HG02884 (cell line): ENCODE data around the gene CD99L2.
A peak's percentile ranks its signal among the peaks of the same experiment; 100 is the strongest.
"Not testable (repeated sequence)": the region's sequence is repeated elsewhere in the genome, so short reads cannot be mapped to it uniquely, and the experiment has no call there.

Experiments
- ATAC-seq: cut with Tn5 transposase; IDR thresholded peaks from one replicate; pipeline ENCODE4 v1.9.1; 2021; ENCODE audit warnings: mild to moderate bottlenecking, moderate library complexity; ENCODE audit not compliant: unreplicated experiment

CD99L2 gene

DNA sequence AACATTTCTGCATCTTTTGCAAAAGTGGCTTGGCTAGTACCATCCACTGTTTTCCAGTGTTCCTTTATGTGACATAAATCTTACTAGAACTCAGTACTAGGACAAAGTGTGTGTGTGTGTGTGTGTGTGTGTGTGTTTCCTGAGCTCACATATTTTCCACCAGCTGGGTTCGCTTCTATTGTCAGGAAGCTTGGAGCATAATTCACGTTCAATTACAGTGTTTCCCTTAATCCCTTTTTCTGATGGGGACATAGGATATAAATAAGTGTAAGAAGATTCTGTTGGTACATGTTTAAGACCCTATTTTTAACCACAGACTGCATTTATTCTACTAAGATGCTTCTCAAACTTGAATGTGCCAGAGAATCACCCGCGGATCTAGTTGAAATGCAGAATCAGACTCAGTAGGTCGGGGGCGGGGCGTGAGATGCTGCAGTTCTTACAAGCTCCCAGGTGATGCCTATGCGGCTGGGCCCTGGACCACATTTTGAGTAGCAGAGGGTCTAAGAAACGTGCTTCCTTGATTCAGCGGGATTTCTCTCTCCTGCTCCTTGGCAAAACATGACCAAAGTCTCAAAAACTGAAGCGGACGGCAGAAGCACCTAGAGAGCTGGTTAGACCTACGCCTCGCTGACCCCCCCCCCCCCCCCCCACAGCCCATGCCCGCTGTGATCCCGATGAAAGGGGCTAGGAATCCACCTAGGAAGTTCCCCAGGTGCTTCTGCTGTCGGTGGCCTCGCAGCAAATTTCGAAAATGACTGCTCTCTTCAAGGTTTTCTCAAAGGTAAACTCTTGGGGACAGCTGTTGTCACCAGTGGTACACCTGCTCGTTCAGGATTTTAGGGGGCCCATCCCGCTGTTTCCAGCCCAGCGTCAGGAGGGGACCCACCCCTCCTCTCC, 797 bp downstream of the CD99L2 start:
- peak; percentile 1 for ATAC-seq

- no peak for ATAC-seq
Measured at GRCh38 chrX:150896632-150897031, 1.8 kb downstream of the CD99L2 start.

DNA sequence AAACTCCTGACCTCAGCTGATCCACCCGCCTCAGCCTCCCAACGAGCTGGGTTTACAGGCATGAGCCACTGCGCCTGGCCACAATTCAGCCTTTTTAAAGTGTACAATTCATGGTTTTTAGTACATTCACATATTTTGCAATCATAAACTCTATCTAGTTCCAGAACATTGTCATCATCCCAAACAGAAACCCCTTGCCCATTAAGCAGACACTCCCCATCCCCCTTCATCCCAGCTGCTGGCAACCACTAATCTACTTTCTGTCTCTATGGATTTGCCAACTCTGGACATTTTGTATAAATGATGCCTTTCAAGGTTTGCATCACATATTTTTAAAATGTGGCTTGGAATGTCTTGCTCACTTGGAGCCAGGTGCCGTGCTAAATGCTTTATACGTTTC, 4.5 kb downstream of the CD99L2 start:
- ATAC-seq, result no peak

DNA sequence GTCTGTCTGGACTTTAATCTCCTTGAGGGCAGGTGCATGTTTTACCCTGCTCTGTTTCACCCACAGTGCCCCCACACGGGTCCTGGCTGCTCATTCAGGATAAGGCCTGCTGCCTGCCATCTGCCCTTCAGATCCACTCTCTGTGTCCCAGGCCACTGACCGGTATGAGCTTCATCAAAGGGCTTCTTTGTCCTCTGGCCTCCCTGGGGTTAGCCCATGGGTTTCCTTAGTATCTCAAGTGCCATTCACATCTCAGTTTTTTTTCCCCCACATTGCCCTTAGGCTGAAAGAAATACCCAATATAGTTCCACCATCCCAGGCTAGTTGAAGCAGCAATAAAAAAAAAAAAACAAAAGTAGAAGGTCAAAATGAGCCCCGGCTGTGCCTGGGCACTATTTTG, 9.3 kb downstream of the CD99L2 start:
- no peak for ATAC-seq

- ATAC-seq, result no peak
Measured at GRCh38 chrX:150887906-150888465, 10.5 kb downstream of the CD99L2 start.

DNA sequence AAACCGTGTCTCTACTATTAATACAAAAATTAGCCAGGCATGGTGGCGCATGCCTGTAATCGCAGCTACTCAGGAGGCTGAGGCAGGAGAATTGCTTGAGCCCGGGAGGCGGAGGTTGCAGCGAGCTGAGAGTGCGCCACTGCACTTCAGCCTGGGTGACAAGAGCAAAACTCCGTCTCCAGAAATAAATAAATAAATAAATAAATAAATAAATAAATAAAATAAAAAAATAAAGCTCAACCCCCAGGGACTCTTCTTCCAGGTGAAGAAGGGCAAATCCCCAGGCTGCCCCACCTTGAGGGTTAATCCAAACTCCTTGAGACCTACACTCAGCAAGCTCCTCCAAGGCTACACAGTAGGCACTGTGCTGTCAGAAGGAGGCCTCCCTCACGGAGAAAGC, 11.2 kb downstream of the CD99L2 start:
- not testable (repeated sequence) for ATAC-seq

DNA sequence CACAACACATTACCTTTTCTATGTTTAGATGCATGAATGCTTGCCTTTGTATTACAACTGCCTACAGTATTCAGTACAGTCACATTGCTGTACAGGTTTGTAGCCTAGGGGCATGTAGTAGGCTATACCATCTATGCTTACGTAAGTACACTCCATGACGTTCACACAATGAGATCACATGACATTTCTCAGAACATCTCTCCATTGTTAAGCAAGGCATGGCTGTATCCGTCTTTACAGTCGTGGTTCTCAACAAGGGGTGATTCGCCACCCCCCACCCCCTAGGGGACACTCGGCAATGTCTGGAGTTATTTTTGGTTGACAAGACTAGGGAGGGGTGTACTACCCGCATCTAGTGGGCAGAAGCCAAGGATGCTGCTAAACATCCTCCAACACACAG, 12.1 kb downstream of the CD99L2 start:
- ATAC-seq, result no peak

DNA sequence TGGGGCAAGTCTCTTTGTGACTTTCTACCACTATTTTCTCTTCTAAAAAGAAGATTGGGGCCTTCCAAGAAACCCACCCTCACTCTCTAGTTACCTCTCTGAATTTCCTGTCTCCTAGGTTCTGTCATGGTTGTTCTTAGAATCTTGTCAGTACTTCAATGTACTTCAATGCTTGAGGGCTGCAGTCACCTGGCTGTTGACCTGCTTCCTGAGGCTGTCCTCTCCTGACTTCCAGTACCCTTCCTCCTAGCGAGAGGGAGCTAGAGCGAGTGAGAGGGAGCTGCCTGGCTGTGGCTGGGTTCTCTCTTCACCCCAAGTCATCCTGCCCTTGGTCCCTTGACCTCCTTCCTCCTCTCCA, 17.7 kb downstream of the CD99L2 start:
- ATAC-seq, result no peak

DNA sequence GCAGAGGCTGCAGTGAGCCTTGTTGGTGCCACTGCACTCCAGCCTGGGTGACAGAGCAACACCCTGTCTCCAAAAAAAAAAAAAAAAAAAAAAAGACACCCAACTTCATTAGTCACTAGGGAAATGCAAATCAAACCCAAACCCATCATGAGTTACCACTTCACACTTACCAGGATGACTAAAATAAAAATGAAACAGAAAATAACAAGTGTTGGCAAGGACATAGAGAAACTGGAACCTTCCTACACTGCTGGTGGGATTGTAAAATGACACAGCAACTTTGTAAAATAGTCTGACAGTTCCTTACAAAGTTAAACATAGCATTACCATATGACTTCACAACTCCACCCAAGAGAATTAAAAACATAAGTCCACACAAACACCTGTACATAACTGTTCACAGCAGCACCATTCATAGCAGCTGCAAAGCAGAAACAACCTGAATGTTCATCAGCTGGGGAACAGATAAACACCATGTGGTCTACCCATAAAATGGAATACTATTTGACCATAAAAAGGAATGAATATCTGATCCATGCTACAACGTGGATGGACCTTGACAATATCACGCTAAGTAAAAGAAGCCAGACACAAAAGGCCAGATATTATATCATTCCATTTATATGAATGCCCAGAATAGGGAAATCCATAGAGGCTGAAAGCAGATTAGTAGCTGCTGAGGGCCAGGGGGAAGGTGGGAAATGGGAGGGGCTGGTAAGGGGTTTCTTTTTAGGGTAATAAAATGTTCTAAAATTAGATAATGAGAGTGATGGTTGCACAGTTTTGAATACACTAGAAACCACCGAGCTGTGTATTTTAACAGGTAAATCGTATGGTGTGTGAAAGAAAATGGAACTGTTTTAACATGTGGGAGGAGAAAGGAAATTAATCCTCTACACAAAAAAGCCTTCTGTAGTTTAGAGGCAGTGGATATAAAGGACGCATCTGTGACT, 18.3 kb downstream of the CD99L2 start:
- ATAC-seq, result peak; percentile 80

DNA sequence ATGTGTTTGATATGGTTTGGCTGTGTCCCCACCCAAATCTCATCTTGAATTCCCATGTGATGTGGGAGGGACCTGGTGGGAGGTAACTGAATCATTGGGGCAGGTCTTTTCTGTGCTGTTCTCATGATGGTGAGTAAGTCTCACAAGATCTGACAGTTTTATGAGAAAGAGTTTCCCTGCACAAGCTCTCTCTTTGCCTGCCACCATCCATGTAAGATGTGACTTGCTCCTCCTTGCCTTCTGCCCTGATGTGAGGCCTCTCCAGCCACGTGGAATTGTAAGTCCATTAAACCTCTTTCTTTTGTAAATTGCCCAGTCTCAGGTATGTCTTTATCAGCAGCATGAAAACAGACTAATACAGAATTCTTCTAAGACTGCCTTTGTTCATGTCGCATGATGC, 22.8 kb downstream of the CD99L2 start:
- ATAC-seq, result not testable (repeated sequence)

- no peak for ATAC-seq
Measured at GRCh38 chrX:150874448-150874847, 24.0 kb downstream of the CD99L2 start.

- ATAC-seq, result peak; percentile 64
Measured at GRCh38 chrX:150873616-150874015, 24.9 kb downstream of the CD99L2 start.

GRCh38 chrX:150872773-150873336, 25.6 kb downstream of the CD99L2 start:
- no peak for ATAC-seq

DNA sequence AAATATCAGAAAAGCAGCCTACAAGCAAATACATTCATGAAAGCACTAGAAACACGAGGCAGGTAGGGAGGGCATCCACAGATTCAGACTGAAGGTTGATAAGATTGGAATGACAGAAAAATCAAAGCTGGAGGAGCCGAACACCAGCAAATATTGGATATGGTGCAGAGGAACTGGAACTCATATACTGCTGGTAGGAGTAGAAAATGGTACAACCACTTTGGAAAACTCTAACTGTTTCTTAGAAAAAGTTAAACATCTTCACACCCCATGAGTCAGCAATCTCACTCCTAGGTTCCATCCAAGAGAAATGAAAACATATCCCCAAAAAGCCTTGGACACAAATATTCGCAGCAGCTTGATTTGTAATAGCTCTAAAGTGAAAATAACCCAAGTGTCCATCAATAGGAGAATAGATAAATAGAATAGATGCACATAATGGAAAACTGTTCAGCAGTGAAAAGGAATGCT, 27.1 kb downstream of the CD99L2 start:
- no peak for ATAC-seq

DNA sequence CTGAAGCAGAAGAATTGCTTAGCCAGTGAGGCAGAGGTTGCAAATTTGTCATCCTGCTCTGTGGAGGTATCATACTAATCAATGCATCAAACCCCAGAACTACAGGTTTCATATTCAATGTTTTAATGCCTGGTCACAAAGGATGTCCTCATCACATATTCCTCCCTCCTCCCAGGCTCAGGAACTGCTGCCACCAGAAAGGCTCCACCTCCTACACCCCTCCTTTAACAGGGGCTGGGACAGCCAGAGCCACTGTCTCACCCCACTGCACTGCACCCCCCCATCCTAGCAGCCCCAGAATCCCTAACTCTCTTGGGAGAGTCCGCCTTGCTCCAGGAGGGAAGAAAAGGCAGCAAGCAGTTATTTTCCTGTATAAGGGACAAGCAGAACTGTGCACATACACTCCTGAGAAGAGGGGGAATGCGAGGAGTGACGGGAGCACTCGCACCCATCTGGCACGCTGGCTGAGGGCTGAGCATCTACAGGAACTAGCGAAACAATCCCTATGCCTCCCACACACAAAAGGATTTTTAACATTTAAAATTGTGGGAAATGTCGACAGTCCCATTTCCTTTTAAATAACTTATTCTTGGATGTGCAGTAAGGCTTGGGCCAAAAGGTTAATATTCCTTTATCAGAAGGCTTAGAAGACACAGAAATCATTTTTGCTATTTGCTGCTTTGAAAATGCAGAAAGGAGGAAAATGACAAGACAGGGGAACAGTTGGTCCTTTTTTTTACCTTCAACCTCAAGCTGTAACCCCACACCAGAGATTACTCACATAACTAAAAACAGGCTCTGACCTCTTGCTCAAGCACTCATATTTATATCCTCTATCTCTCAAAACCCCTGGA, 27.8 kb downstream of the CD99L2 start:
- peak; percentile 42 for ATAC-seq

- ATAC-seq, result no peak
Measured at GRCh38 chrX:150870029-150870428, 28.4 kb downstream of the CD99L2 start.

DNA sequence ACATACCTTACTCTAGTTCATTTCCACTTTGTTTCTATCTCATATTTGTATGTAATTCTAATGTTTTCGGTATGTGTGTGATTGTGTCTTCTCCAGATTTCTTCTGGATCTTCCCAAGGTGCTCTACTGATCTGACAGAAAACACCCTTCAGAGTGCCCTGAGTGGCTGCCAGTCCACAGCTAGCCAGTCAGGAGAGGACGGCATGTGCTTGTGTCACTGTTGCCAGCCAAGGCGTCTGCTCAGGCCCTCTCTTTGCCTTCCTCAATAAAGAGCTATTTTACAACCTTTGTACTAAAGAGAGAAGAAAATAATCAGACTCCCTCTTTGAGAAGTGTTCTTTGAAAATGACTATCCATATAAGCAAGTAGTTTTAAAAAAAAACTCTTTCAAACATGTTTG, 29.0 kb downstream of the CD99L2 start:
- no peak for ATAC-seq

GRCh38 chrX:150868625-150869024, 29.8 kb downstream of the CD99L2 start:
- no peak for ATAC-seq

GRCh38 chrX:150864127-150864526, 34.3 kb downstream of the CD99L2 start:
- no peak for ATAC-seq

GRCh38 chrX:150863191-150863590, 35.3 kb downstream of the CD99L2 start:
- no peak for ATAC-seq
